Measurements from ENCODE around the gene KIF21A.
A peak's percentile ranks its signal among the peaks of the same experiment; 100 is the strongest.

Gene KIF21A

GRCh38 chr12:39431002-39431796, 11.7 kb downstream of the KIF21A start:
- DNase-seq = no peak

GRCh38 chr12:39429809-39430208, 13.1 kb downstream of the KIF21A start:
- no peak for DNase-seq

- no peak for DNase-seq
Measured at GRCh38 chr12:39427360-39427808, 15.5 kb downstream of the KIF21A start.

GRCh38 chr12:39426636-39427240, 16.2 kb downstream of the KIF21A start:
- no peak for DNase-seq

- DNase-seq = no peak
Measured at GRCh38 chr12:39420043-39420442, 22.9 kb downstream of the KIF21A start.

GRCh38 chr12:39419471-39419870, 23.4 kb downstream of the KIF21A start:
- no peak for DNase-seq

GRCh38 chr12:39417916-39418315, 25.0 kb downstream of the KIF21A start:
- no peak for DNase-seq

- DNase-seq = no peak
Measured at GRCh38 chr12:39413836-39414771, 28.8 kb downstream of the KIF21A start.

- DNase-seq = no peak
Measured at GRCh38 chr12:39412210-39412609, 30.7 kb downstream of the KIF21A start.

GRCh38 chr12:39406262-39406661, 36.7 kb downstream of the KIF21A start:
- peak; percentile 60 for DNase-seq

GRCh38 chr12:39405580-39405979, 37.3 kb downstream of the KIF21A start:
- DNase-seq = no peak

GRCh38 chr12:39404000-39404399, 38.9 kb downstream of the KIF21A start:
- DNase-seq = no peak

- no peak for DNase-seq
Measured at GRCh38 chr12:39403376-39403775, 39.5 kb downstream of the KIF21A start.

- DNase-seq = peak; percentile 27
Measured at GRCh38 chr12:39402922-39403321, 40.0 kb downstream of the KIF21A start.

GRCh38 chr12:39401459-39401858, 41.5 kb downstream of the KIF21A start:
- DNase-seq = peak; percentile 33

GRCh38 chr12:39395866-39396265, 47.1 kb downstream of the KIF21A start:
- DNase-seq = no peak

GRCh38 chr12:39393890-39394289, 49.0 kb downstream of the KIF21A start:
- no peak for DNase-seq

GRCh38 chr12:39393179-39393578, 49.7 kb downstream of the KIF21A start:
- DNase-seq = no peak

GRCh38 chr12:39392154-39392925, 50.6 kb downstream of the KIF21A start:
- DNase-seq = no peak

- DNase-seq = no peak
Measured at GRCh38 chr12:39390752-39391151, 52.2 kb downstream of the KIF21A start.

GRCh38 chr12:39389399-39390150, 53.3 kb downstream of the KIF21A start:
- DNase-seq = no peak

- no peak for DNase-seq
Measured at GRCh38 chr12:39386335-39386734, 56.6 kb downstream of the KIF21A start.

Measured in NCI-H446 treated with DMSO at 0.1 percent for 48 hours (cell line).